ENCODE data around the gene GFOD2.

GFOD2 gene

GRCh38 chr16:67727521-67728485, 8.7 kb upstream of the GFOD2 start:
- Histone ChIP-seq H3K36me3 (peaks cover 81 to 99% (median 96%) of the 10 kb centered on the region in 11 experiments), H3K4me3 (no peak overlapping the region), H4K20me1 (peaks cover 0 to 26% (median 0%) of the 10 kb centered on the region in 11 experiments; a peak in 6 of 22 replicates), H3K27ac (no peak overlapping the region), H3K4me2 (no peak overlapping the region), H3K9me3 (replicated peaks in 1 of 11) (no peaks in the 10 kb centered on the region), H3K9ac (no peak overlapping the region), H3K27me3 (no peaks in the 10 kb centered on the region), H3K4me1 (peaks cover 0 to 22% (median 21%) of the 10 kb centered on the region in 10 experiments; a peak in 14 of 20 replicates)
- TF ChIP-seq Cebpa-rat (IDR thresholded peaks at IDR 0.05): no peak

DNA sequence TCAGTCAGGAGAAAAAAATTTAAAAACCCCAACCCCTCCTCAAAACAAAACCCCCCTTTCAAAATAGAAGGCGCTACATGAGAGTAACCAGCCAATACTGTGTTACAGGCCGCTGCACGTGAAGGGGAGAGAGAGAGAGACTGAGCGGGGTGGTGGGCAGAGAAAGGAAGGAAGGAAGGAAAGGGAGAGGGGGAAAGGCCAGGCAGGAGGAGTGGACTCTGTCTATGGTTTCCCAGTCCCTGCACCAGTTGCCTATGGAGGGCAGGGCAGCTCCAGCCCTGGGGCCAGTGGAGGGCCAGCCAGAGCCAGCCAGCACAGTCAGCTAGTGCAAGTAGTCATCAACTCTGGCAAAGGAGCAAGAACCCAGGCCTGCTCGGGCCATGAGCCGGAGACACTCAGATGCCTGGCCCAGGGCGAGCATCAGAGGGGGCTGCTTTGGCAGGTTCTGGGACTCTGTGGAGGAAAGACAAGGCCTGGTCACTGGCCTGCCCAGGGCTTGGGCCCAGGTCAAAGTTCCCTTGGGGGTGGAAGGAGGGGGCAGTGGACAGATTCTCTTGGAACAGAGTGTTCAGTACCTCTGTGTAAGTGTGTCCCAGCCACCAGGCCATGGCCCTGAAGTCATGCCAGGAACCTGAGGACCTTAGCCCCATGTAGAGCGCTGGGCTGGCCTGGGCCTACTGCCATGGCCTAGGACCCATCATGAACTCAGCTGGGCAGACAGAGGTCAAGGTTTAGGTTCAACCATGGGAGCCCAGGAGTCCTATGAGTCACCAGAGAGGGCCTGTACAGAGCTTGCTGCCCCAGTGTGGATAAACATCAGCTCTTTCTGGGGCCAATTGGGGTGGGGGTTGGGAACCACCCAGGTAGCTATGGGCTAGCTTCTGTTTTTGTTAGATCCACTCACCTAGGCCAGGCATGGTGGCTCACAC, 7.3 kb upstream of the GFOD2 start:
- TF ChIP-seq Cebpa-rat (IDR thresholded peaks at IDR 0.05): no peak
- Histone ChIP-seq H3K9me3 (replicated peaks in 1 of 11) (no peaks in the 10 kb centered on the region), H3K27ac (0 out of 22 replicates have a peak overlapping the region, but pooled peaks of 1 of the 11 experiments have one; percentile 31), H3K27me3 (no peaks in the 10 kb centered on the region), H3K4me2 (peak overlapping the region in 7 of 11 experiments; percentile 20 to 54 (median 40); a peak in 11 of 22 replicates), H3K36me3 (peaks cover 69 to 89% (median 83%) of the 10 kb centered on the region in 11 experiments), H3K4me3 (no peak overlapping the region), H3K4me1 (peaks cover 0 to 25% (median 21%) of the 10 kb centered on the region in 10 experiments; a peak in 15 of 20 replicates), H4K20me1 (peaks cover 0 to 19% (median 0%) of the 10 kb centered on the region in 11 experiments; a peak in 6 of 22 replicates), H3K9ac (peak overlapping the region in 2 of 11 experiments; percentile 28 to 31; a peak in 2 of 22 replicates)

DNA sequence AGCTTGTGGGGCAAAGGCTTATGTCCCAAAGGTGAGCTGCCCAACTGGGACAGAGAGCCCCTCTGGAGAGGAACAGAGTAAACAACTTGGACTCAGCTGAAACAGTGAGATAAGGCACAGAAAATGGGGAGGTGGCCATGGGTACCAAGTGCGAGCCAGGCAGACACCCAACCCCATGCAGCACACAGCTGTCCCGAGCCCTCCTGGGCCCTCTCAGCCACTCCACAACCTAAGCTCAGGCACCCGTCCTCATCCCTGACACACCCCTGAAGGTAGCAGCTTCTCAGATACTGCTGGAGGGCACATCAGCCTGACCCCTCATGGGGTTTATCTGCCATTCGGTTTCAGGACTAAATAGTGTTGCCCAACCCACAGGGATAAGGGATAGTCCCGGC, 4.8 kb upstream of the GFOD2 start:
- H3K4me3 ChIP-seq: no peak overlapping the region
- H3K9ac ChIP-seq: no peak overlapping the region
- H3K27me3 ChIP-seq: no peaks in the 10 kb centered on the region
- peak overlapping the region in 5 of 11 experiments; percentile 13 to 52 (median 32); a peak in 6 of 22 replicates for H3K4me2 ChIP-seq
- no peak overlapping the region for H3K27ac ChIP-seq
- H4K20me1 ChIP-seq: peaks cover 0 to 13% (median 0%) of the 10 kb centered on the region in 11 experiments; a peak in 4 of 22 replicates
- H3K9me3 ChIP-seq (replicated peaks in 1 of 11): no peaks in the 10 kb centered on the region
- H3K36me3 ChIP-seq: peaks cover 45 to 64% (median 58%) of the 10 kb centered on the region in 11 experiments
- no peak for TF ChIP-seq Cebpa-rat (IDR thresholded peaks at IDR 0.05)
- H3K4me1 ChIP-seq: peaks cover 15 to 38% (median 33%) of the 10 kb centered on the region in 10 experiments

DNA sequence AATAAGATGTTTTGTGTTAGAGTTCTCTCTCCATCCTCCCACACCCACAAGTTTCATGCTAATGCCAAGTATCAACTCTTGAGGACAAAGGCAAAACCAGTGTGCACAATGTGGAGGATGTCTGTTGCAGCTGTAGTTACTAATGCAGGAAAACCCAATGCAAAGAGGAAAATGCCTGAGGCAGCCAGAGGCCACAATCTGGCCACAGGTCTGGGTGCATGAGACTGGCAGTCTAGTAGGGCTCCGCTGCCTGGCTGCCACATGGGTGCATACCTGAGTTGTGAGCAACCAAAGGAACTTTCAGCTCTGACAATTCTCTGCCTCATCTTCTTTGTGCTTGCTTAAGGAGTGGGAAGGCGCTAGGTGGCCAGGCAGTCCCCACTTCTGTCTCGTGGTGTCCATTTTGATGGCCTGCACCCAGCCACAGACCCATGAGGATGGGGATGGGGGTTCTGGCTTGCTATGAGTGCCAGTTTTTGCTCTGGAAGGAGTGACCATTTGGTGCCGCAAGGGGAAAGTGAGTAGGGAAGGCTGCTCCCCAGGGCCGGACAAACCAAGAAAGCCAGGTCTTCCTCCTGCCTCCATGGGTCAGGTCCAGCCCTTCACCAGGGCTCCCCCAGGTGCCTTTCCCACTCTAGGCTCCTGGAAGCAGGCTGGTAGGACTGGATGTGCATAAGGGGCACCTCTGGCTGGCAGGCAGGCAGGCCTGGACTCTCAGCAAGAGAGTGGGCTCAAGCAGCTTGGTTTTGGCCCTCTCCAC, 4.2 kb upstream of the GFOD2 start:
- no peaks in the 10 kb centered on the region for H3K27me3 ChIP-seq
- peak overlapping the region in 6 of 11 experiments; percentile 12 to 52 (median 32); a peak in 9 of 22 replicates for H3K4me2 ChIP-seq
- H3K4me1 ChIP-seq: peaks cover 18 to 41% (median 35%) of the 10 kb centered on the region in 10 experiments
- no peaks in the 10 kb centered on the region for H3K9me3 ChIP-seq (replicated peaks in 1 of 11)
- 0 out of 22 replicates have a peak overlapping the region, but pooled peaks of 1 of the 11 experiments have one; percentile 26 for H3K27ac ChIP-seq
- TF ChIP-seq Cebpa-rat (IDR thresholded peaks at IDR 0.05): no peak
- H3K9ac ChIP-seq: peak overlapping the region in 2 of 11 experiments; percentile 3 to 20; a peak in 1 of 22 replicates
- peaks cover 0 to 8% (median 0%) of the 10 kb centered on the region in 11 experiments; a peak in 5 of 22 replicates for H4K20me1 ChIP-seq
- peaks cover 39 to 58% (median 53%) of the 10 kb centered on the region in 11 experiments for H3K36me3 ChIP-seq
- H3K4me3 ChIP-seq: no peak overlapping the region

GRCh38 chr16:67720236-67720635, 1.1 kb upstream of the GFOD2 start:
- Histone ChIP-seq H3K9me3 (replicated peaks in 1 of 11) (no peaks in the 10 kb centered on the region), H3K4me1 (peaks cover 31 to 61% (median 43%) of the 10 kb centered on the region in 10 experiments), H3K9ac (peak overlapping the region; percentile 75 to 92 (median 86); a peak in 20 of 22 replicates), H4K20me1 (peaks cover 0 to 31% (median 9%) of the 10 kb centered on the region in 11 experiments; a peak in 11 of 22 replicates), H3K4me2 (peak overlapping the region; percentile 81 to 100 (median 88)), H3K27me3 (no peaks in the 10 kb centered on the region), H3K36me3 (peaks cover 14 to 40% (median 28%) of the 10 kb centered on the region in 11 experiments; a peak in 21 of 22 replicates), H3K27ac (peak overlapping the region; percentile 79 to 95 (median 86); a peak in 21 of 22 replicates), H3K4me3 (peak overlapping the region; percentile 71 to 94 (median 88); a peak in 17 of 20 replicates)
- no peak for TF ChIP-seq Cebpa-rat (IDR thresholded peaks at IDR 0.05)

DNA sequence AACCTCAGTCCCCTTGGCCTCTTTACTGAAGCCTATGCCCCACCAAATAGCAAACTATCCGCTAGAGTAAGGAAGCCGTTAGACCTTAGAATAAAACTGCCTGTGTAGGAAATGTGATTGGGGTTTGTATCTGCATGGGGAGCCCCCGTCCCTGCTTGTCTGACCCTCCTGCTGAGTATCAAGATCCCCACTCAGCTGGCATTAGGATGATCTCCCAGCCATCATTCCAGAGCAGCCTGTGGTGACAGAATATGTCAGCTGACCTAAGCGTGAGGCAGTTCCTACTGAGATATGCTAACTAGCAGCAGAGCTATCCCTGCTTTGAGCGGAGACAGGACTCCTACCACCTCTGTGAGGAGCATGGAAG, 645 bp upstream of the GFOD2 start:
- Histone ChIP-seq H3K4me2 (peak overlapping the region; percentile 81 to 100 (median 88)), H3K9me3 (replicated peaks in 1 of 11) (no peaks in the 10 kb centered on the region), H3K9ac (peak overlapping the region; percentile 75 to 92 (median 86)), H3K4me3 (peak overlapping the region; percentile 71 to 94 (median 88)), H3K27ac (peak overlapping the region; percentile 79 to 95 (median 86)), H3K36me3 (peaks cover 9 to 37% (median 23%) of the 10 kb centered on the region in 11 experiments; a peak in 21 of 22 replicates), H4K20me1 (peaks cover 0 to 36% (median 13%) of the 10 kb centered on the region in 11 experiments; a peak in 14 of 22 replicates), H3K27me3 (no peaks in the 10 kb centered on the region), H3K4me1 (peaks cover 35 to 66% (median 47%) of the 10 kb centered on the region in 10 experiments)
- no peak for TF ChIP-seq Cebpa-rat (IDR thresholded peaks at IDR 0.05)

DNA sequence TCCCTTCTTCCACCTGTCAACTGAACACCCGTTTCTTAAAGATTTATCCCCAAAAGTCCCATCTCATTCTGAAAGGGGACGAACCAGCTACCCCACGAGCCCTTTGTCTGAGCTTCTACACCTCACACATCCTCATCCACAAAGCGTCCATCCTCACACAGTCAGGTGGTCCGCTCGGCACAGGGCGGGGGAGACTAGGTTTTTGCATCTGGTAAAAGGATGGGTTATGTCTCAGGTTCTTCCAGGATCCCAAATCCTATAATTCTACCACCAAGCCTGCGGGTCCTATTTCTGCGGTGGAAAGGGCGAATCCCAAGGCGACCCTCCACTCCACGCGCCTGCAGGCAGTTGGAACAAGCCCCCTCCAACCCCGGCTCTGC, 458 bp downstream of the GFOD2 start:
- Histone ChIP-seq H3K36me3 (peaks cover 0 to 32% (median 16%) of the 10 kb centered on the region in 11 experiments; a peak in 19 of 22 replicates), H3K27me3 (no peaks in the 10 kb centered on the region), H3K9me3 (replicated peaks in 1 of 11) (no peaks in the 10 kb centered on the region), H4K20me1 (peaks cover 0 to 47% (median 18%) of the 10 kb centered on the region in 11 experiments; a peak in 17 of 22 replicates), H3K4me1 (peaks cover 46 to 73% (median 52%) of the 10 kb centered on the region in 10 experiments), H3K4me3 (peak overlapping the region; percentile 71 to 94 (median 88)), H3K27ac (peak overlapping the region; percentile 50 to 95 (median 86); a peak in 21 of 22 replicates), H3K4me2 (peak overlapping the region; percentile 85 to 100 (median 97)), H3K9ac (peak overlapping the region; percentile 75 to 92 (median 86))
- no peak for TF ChIP-seq Cebpa-rat (IDR thresholded peaks at IDR 0.05)
